H54 (cell line): Measurements from ENCODE around the gene RBM34.

ENCODE experiments used
- DNase-seq: peaks from one replicate; pipeline ENCODE4 v3.0.0; 2011; ENCODE audit warnings: low spot score, mixed read lengths; ENCODE audit not compliant: insufficient read length
- FAIRE-seq: peaks from 3 replicates; lab custom pipeline; 2011; peaks lifted over from hg19 to GRCh38; lab: Jason Lieb, UNC
- POLR2A ChIP-seq: IDR thresholded peaks from 2 replicates; pipeline ENCODE4 v1.6.1; 2011; ENCODE audit warnings: low read depth, mild to moderate bottlenecking, low read length

RBM34 gene

GRCh38 chr1:235112297-235113182, 48.5 kb downstream of the RBM34 start:
- DNase-seq (no peak), FAIRE-seq (no peak)
- no peak for TF ChIP-seq POLR2A

- FAIRE-seq (no peak), DNase-seq (no peak)
- TF ChIP-seq POLR2A = no peak
Observed at GRCh38 chr1:235111107-235111506, 49.9 kb downstream of the RBM34 start.

- no peak for FAIRE-seq
- no peak for DNase-seq
- no peak for TF ChIP-seq POLR2A
Observed at GRCh38 chr1:235108876-235109275, 52.2 kb downstream of the RBM34 start.

- no peak for DNase-seq
- no peak for FAIRE-seq
- TF ChIP-seq POLR2A = no peak
Observed at GRCh38 chr1:235108185-235108593, 52.9 kb downstream of the RBM34 start.

GRCh38 chr1:235107368-235108184, 53.5 kb downstream of the RBM34 start:
- DNase-seq (no peak), FAIRE-seq (no peak)
- no peak for TF ChIP-seq POLR2A

- no peak for DNase-seq
- no peak for FAIRE-seq
- no peak for TF ChIP-seq POLR2A
Observed at GRCh38 chr1:235106457-235106856, 54.6 kb downstream of the RBM34 start.

GRCh38 chr1:235105051-235106043, 55.7 kb downstream of the RBM34 start:
- DNase-seq (no peak), FAIRE-seq (no peak)
- no peak for TF ChIP-seq POLR2A

- no peak for TF ChIP-seq POLR2A
- FAIRE-seq (no peak), DNase-seq (no peak)
Observed at GRCh38 chr1:235102993-235103411, 58.0 kb downstream of the RBM34 start.

GRCh38 chr1:235102259-235102582, 58.8 kb downstream of the RBM34 start:
- no peak for TF ChIP-seq POLR2A
- FAIRE-seq (no peak), DNase-seq (no peak)

- no peak for FAIRE-seq
- no peak for TF ChIP-seq POLR2A
- no peak for DNase-seq
Observed at GRCh38 chr1:235101558-235102258, 59.3 kb downstream of the RBM34 start.

- no peak for TF ChIP-seq POLR2A
- no peak for DNase-seq
- no peak for FAIRE-seq
Observed at GRCh38 chr1:235100194-235100772, 60.8 kb downstream of the RBM34 start.

GRCh38 chr1:235098991-235099390, 62.1 kb downstream of the RBM34 start:
- no peak for FAIRE-seq
- no peak for TF ChIP-seq POLR2A
- no peak for DNase-seq
